ENCODE measurements around the gene ZNF71.

- TF ChIP-seq POLR2A (IDR thresholded peaks at IDR 0.05) (no peak), POLR2AphosphoS5 (IDR thresholded peaks at IDR 0.05) (no peak), CTCF (IDR thresholded peaks at IDR 0.05) (no peak)
These were observed 17.1 kb upstream of the ZNF71 start for GRCh38 chr19:56577719-56578602.
